Liver (tissue), 9 donors: ENCODE measurements around the gene HRG. TPM values are rescaled to one million over a fixed set of nuclear protein-coding genes. Genes with fewer than 3 reads are reported as not detected.

Experiments
- DNase-seq: peaks from one replicate; pipeline ENCODE4 v3.0.0-alpha.2; 2017; ENCODE audit warnings: low spot score
- H3K27ac ChIP-seq, 2 donors: one replicate each; pipeline ENCODE4 v1.7.0; 2013; ENCODE audit warnings: inconsistent platforms in 2 of 2, low read length in 2 of 2, control low read depth in 1 of 2, low read depth in 1 of 2, mild to moderate bottlenecking in 1 of 2
- H3K27me3 ChIP-seq, 4 donors: one replicate each; pipeline versions ENCODE4 v1.6.1 to v1.7.0; 2013; ENCODE audit warnings: low read length in 3 of 4, inconsistent platforms in 1 of 4, mild to moderate bottlenecking in 1 of 4, moderate library complexity in 1 of 4; ENCODE audit not compliant: control insufficient read depth in 4 of 4, insufficient read depth in 4 of 4
- H3K36me3 ChIP-seq, 4 donors: one replicate each; pipeline versions ENCODE4 v1.6.1 to v1.7.0; 2013; ENCODE audit warnings: low read length in 3 of 4, mild to moderate bottlenecking in 3 of 4, low read depth in 1 of 4, moderate library complexity in 1 of 4; ENCODE audit not compliant: control insufficient read depth in 4 of 4, insufficient read depth in 3 of 4
- H3K4me1 ChIP-seq, 4 donors: one replicate each; pipeline versions ENCODE4 v1.6.1 to v1.7.0; 2013; ENCODE audit warnings: low read length in 3 of 4, mild to moderate bottlenecking in 3 of 4, moderate library complexity in 1 of 4; ENCODE audit not compliant: control insufficient read depth in 4 of 4, insufficient read depth in 4 of 4
- H3K4me3 ChIP-seq, 3 donors: one replicate each; pipeline versions ENCODE4 v1.6.1 to v1.7.0; 2013; ENCODE audit warnings: low read length in 3 of 3, control low read depth in 1 of 3, low read depth in 1 of 3, mild to moderate bottlenecking in 1 of 3
- H3K9ac ChIP-seq, 2 donors: one replicate each; pipeline ENCODE4 v1.7.0; 2013; ENCODE audit warnings: low read length in 2 of 2, mild to moderate bottlenecking in 2 of 2, moderate library complexity in 2 of 2, control low read depth in 1 of 2, low read depth in 1 of 2
- H3K9me3 ChIP-seq, 4 donors: one replicate each; pipeline versions ENCODE4 v1.6.1 to v1.7.0; 2013; ENCODE audit warnings: low read length in 3 of 4; ENCODE audit not compliant: control insufficient read depth in 4 of 4
- CTCF ChIP-seq: fragments of 150-350 bp; IDR thresholded peaks from 2 replicates; pipeline ENCODE4 v1.5.1; 2017; ENCODE audit warnings: improper control_type of control experiment, low read depth, low read length; ENCODE audit not compliant: missing input control
- EGR1 ChIP-seq, 2 donors: IDR thresholded peaks; 2 replicates each; pipeline ENCODE4 v1.6.1; 2016 to 2018; ENCODE audit warnings: antibody characterized with exemption in 2 of 2, low read depth in 2 of 2
- FOXA1 ChIP-seq: IDR thresholded peaks from 2 replicates; pipeline ENCODE4 v1.6.1; 2016; ENCODE audit warnings: antibody characterized with exemption
- GABPA ChIP-seq, 2 donors: IDR thresholded peaks in 1 of 2; conservative IDR thresholded peaks in 1 of 2; 2 replicates each; pipeline ENCODE4 v1.6.1; 2016; ENCODE audit warnings: antibody characterized with exemption in 2 of 2, mild to moderate bottlenecking in 1 of 2, moderate library complexity in 1 of 2
- HNF4A ChIP-seq, 2 donors: conservative IDR thresholded peaks; 2 replicates each; pipeline ENCODE4 v1.6.1; 2016; ENCODE audit warnings: antibody characterized with exemption in 2 of 2, mild to moderate bottlenecking in 2 of 2
- HNF4G ChIP-seq: IDR thresholded peaks from 2 replicates; pipeline ENCODE4 v1.6.1; 2016; ENCODE audit warnings: antibody characterized with exemption
- JUND ChIP-seq, 2 donors: IDR thresholded peaks; 2 replicates each; pipeline ENCODE4 v1.6.1; 2016; ENCODE audit warnings: antibody characterized with exemption in 2 of 2
- NR2F2 ChIP-seq: IDR thresholded peaks from 2 replicates; pipeline ENCODE4 v1.6.1; 2016; ENCODE audit warnings: antibody characterized with exemption
- REST ChIP-seq: IDR thresholded peaks from 2 replicates; pipeline ENCODE4 v1.6.1; 2016; ENCODE audit warnings: antibody characterized with exemption, mild to moderate bottlenecking
- RXRA ChIP-seq, 2 donors: IDR thresholded peaks; 2 replicates each; pipeline ENCODE4 v1.6.1; 2017 to 2018; ENCODE audit warnings: antibody characterized with exemption in 2 of 2, mild to moderate bottlenecking in 1 of 2
- SP1 ChIP-seq: IDR thresholded peaks from 2 replicates; pipeline ENCODE4 v1.6.1; 2018; ENCODE audit warnings: antibody characterized with exemption, mild to moderate bottlenecking
- TAF1 ChIP-seq: conservative IDR thresholded peaks from 2 replicates; pipeline ENCODE4 v1.6.1; 2016; ENCODE audit warnings: antibody characterized with exemption, mild to moderate bottlenecking
- ZBTB33 ChIP-seq: IDR thresholded peaks from 2 replicates; pipeline ENCODE4 v1.6.1; 2016; ENCODE audit warnings: antibody characterized with exemption
- WGBS: extraction: QIAGEN DNeasy Blood & Tissue Kit; methylation state at CpG from one replicate; pipeline ENCODE4 v1.1.7; 2013; 5-methylcytosine and 5-hydroxymethylcytosine counted together
- polyA plus RNA-seq, 2 donors: library from polyadenylated mRNA; stranded (reverse) in 1 of 2; unstranded in 1 of 2; fragments of 200-250 nt in 1 of 2; fragments of >200 nt in 1 of 2; fragmentation: Nextera tagmentation in 1 of 2; extraction: Ambion mirVana in 1 of 2; gene quantifications; one replicate each; pipeline versions ENCODE4 v1.2.1 to v1.2.3, GENCODE V29; 2013 to 2015
- total RNA-seq, 2 donors: library from RNA; depleted of rRNA; stranded (reverse); fragments of >200 nt; gene quantifications; one replicate each; pipeline ENCODE4 v1.2.3, GENCODE V29; 2014
- donor health status: healthy.
- donor health status: healthy.
- donor health status: healthy.
- donor health status: healthy.
- donor health status: healthy.

Gene HRG
- total and polyA plus RNA-seq, 4 donors = 41.8 to 837 (median 227) TPM

GRCh38 chr3:186636536-186636935 lies 29.3 kb upstream of the HRG start:
- 92% methylated on average over 7 of the region's 7 CpGs for WGBS
- no peak for TF ChIP-seq EGR1 (IDR thresholded peaks at IDR 0.05; ENCODE audit: low read depth in 2 of 2)
- no peak for TF ChIP-seq SP1
- TF ChIP-seq REST = no peak
- TF ChIP-seq RXRA (IDR thresholded peaks at IDR 0.05) = no peak
- TF ChIP-seq JUND (IDR thresholded peaks at IDR 0.05) = no peak
- no peak for TF ChIP-seq HNF4A (conservative IDR thresholded peaks at IDR 0.05)
- no peak for TF ChIP-seq ZBTB33
- no peak for TF ChIP-seq NR2F2
- TF ChIP-seq HNF4G = no peak
- TF ChIP-seq TAF1 = no peak
- no peak for DNase-seq
- Histone ChIP-seq H3K4me3 (no peak overlapping the region), H3K36me3 (no peaks in the 10 kb centered on the region), H3K9me3 (no peaks in the 10 kb centered on the region), H3K9ac (no peak overlapping the region), H3K27ac (no peak overlapping the region), H3K4me1 (peaks cover 8 to 72% (median 60%) of the 10 kb centered on the region in 4 donors), H3K27me3 (no peaks in the 10 kb centered on the region)

- TF ChIP-seq EGR1 (IDR thresholded peaks at IDR 0.05; ENCODE audit: low read depth in 2 of 2) (no peak), HNF4G (no peak), HNF4A (conservative IDR thresholded peaks at IDR 0.05) (no peak), GABPA (IDR thresholded peaks at IDR 0.05 in 1 of 2, conservative IDR thresholded peaks at IDR 0.05 in 1 of 2) (no peak), TAF1 (no peak), RXRA (IDR thresholded peaks at IDR 0.05) (no peak), CTCF (no peak), SP1 (no peak), REST (no peak), FOXA1 (no peak)
- no peak overlapping the region for H3K9ac ChIP-seq
- no peak for DNase-seq
- no peaks in the 10 kb centered on the region for H3K9me3 ChIP-seq
- peaks cover 7 to 75% (median 59%) of the 10 kb centered on the region in 4 donors for H3K4me1 ChIP-seq
- no peaks in the 10 kb centered on the region for H3K36me3 ChIP-seq
- no peak overlapping the region for H3K4me3 ChIP-seq
- WGBS = 62% methylated on average over 3 of the region's 3 CpGs
- H3K27me3 ChIP-seq = no peaks in the 10 kb centered on the region
- H3K27ac ChIP-seq = no peak overlapping the region
Measured at GRCh38 chr3:186637686-186638085, 28.1 kb upstream of the HRG start.
